HCT116 (cell line): ENCODE measurements around the gene FKBP4. TPM values are rescaled to one million over a fixed set of nuclear protein-coding genes. Genes with fewer than 3 reads are reported as not detected.

Experiments used
- ATAC-seq: fragments of 200-7000 bp; cut with Tn5 transposase; 2 replicates; pipeline ENCODE4 v1.9.1; 2020; ENCODE audit warnings: mild to moderate bottlenecking, moderate library complexity
- BruUV-seq: library from RNA; stranded (reverse); fragments of 400-500 nt; replicated peaks from 2 replicates; lab custom pipeline; 2021; lab: Mats Ljungman, UMichigan
- CTCF ChIA-PET: fragments of 300-600 bp; sonication (Branson Sonifier 250); formaldehyde crosslinking; loops from one replicate; lab custom pipeline; 2021; ENCODE audit warnings: antibody characterized with exemption; lab: Charles Lee
- POLR2A ChIA-PET: fragments of 300-600, 350-600 bp; sonication (Branson Sonifier 250); formaldehyde crosslinking; loops from one replicate; lab custom pipeline; 2021; ENCODE audit warnings: antibody characterized with exemption; lab: Charles Lee
- RAD21 ChIA-PET, 2 experiments: fragments of 300-600 bp; sonication (Branson Sonifier 250); formaldehyde crosslinking; loops; one replicate each; lab custom pipeline; 2023; ENCODE audit warnings: low total read pairs in 2 of 2; ENCODE audit not compliant: uncharacterized antibody in 2 of 2, unreplicated experiment in 2 of 2, low non-redundant PET in 1 of 2; lab: Charles Lee
- DNase-seq: peaks from one replicate; pipeline ENCODE4 v3.0.0-alpha.2; 2010; ENCODE audit warnings: low read depth, low spot score
- H2AFZ ChIP-seq: fragments of 200-600 bp; shearing (Covaris generic), sonication (generic); 2 replicates; pipeline ENCODE4 v1.6.1; 2017; ENCODE audit warnings: low read depth, mixed run types, mixed read lengths, antibody characterized with exemption, low read length; ENCODE audit not compliant: poor library complexity, severe bottlenecking
- H3K27ac ChIP-seq: 2 replicates; pipeline ENCODE4 v1.5.1; 2012; ENCODE audit warnings: low read depth, low read length
- H3K27me3 ChIP-seq: fragments of 200-600 bp; sonication (generic); 2 replicates; pipeline ENCODE4 v1.6.1; 2016; ENCODE audit warnings: mixed run types, low read length, mixed read lengths; ENCODE audit not compliant: insufficient read depth
- H3K36me3 ChIP-seq, 2 experiments: fragments of 200-500 bp in 1 of 2; fragments of 200-600 bp in 1 of 2; sonication (Bioruptor generic) in 1 of 2; sonication (generic) in 1 of 2; 2 replicates each; pipeline versions ENCODE4 v1.5.1 to v1.6.1; 2014 to 2016; ENCODE audit warnings: low read length in 2 of 2, inconsistent platforms in 1 of 2, mixed read lengths in 1 of 2, mixed run types in 1 of 2; ENCODE audit not compliant: insufficient read depth in 2 of 2, control insufficient read depth in 1 of 2
- H3K4me1 ChIP-seq, 2 experiments: fragments of 200-600 bp in 1 of 2; sonication (generic) in 1 of 2; 2 replicates each; pipeline versions ENCODE4 v1.5.1 to v1.6.1; 2012 to 2017; ENCODE audit warnings: low read length in 2 of 2, inconsistent platforms in 1 of 2, mild to moderate bottlenecking in 1 of 2, mixed read lengths in 1 of 2, mixed run types in 1 of 2, moderate library complexity in 1 of 2; ENCODE audit not compliant: insufficient read depth in 2 of 2, control insufficient read depth in 1 of 2
- H3K4me2 ChIP-seq: fragments of 200-600 bp; sonication (generic); 2 replicates; pipeline ENCODE4 v1.6.1; 2017; ENCODE audit warnings: mixed run types, low read length, mixed read lengths
- H3K4me3 ChIP-seq, 2 experiments: fragments of 200-600 bp in 1 of 2; sonication (generic) in 1 of 2; replicated peaks in 1 of 2; 2 replicates each; pipeline ENCODE4 v1.5.1; 2011 to 2016; ENCODE audit warnings: low read length in 2 of 2, control low read depth in 1 of 2, low read depth in 1 of 2, mild to moderate bottlenecking in 1 of 2, mixed read lengths in 1 of 2, mixed run types in 1 of 2
- H3K79me2 ChIP-seq: fragments of 200-600 bp; sonication (generic); 2 replicates; pipeline ENCODE4 v1.6.1; 2017; ENCODE audit warnings: mild to moderate bottlenecking, mixed run types, low read length, moderate library complexity, mixed read lengths; ENCODE audit not compliant: insufficient read depth
- H3K9ac ChIP-seq: fragments of 200-600 bp; sonication (generic); 2 replicates; pipeline ENCODE4 v1.6.1; 2016; ENCODE audit warnings: low read length, mixed read lengths
- H3K9me2 ChIP-seq: fragments of 200-600 bp; sonication (generic), shearing (Covaris generic); 2 replicates; pipeline ENCODE4 v1.6.1; 2017; ENCODE audit warnings: mixed run types, mild to moderate bottlenecking, moderate library complexity; ENCODE audit not compliant: insufficient read depth
- H3K9me3 ChIP-seq, 2 experiments: fragments of 200-500 bp in 1 of 2; fragments of 200-600 bp in 1 of 2; sonication (Bioruptor generic) in 1 of 2; sonication (generic) in 1 of 2; 2 replicates each; pipeline ENCODE4 v1.6.1; 2014 to 2017; ENCODE audit warnings: low read length in 2 of 2, mixed read lengths in 2 of 2, inconsistent platforms in 1 of 2, low read depth in 1 of 2, mild to moderate bottlenecking in 1 of 2, mixed run types in 1 of 2, moderate library complexity in 1 of 2; ENCODE audit not compliant: control insufficient read depth in 1 of 2, insufficient read depth in 1 of 2
- H4K20me1 ChIP-seq: fragments of 200-600 bp; sonication (generic), shearing (Covaris generic); 2 replicates; pipeline ENCODE4 v1.6.1; 2017; ENCODE audit warnings: mixed run types, mild to moderate bottlenecking, moderate library complexity; ENCODE audit not compliant: insufficient read depth
- CEBPB ChIP-seq: IDR thresholded peaks from 2 replicates; pipeline ENCODE4 v1.6.1; 2012; ENCODE audit warnings: low read depth
- EGR1 ChIP-seq: IDR thresholded peaks from 2 replicates; pipeline ENCODE4 v1.6.1; 2012; ENCODE audit warnings: low read depth
- ELF1 ChIP-seq: IDR thresholded peaks from 2 replicates; pipeline ENCODE4 v1.6.1; 2012; ENCODE audit warnings: low read depth, borderline replicate concordance
- EZH2 ChIP-seq: fragments of 200-600 bp; sonication (generic); IDR thresholded peaks from 2 replicates; pipeline ENCODE4 v1.6.1; 2017; ENCODE audit warnings: antibody characterized with exemption, mixed run types
- JUND ChIP-seq: IDR thresholded peaks from 2 replicates; pipeline ENCODE4 v1.6.1; 2012
- RAD21 ChIP-seq: IDR thresholded peaks from 2 replicates; pipeline ENCODE4 v1.6.1; 2012; ENCODE audit warnings: low read depth, mild to moderate bottlenecking
- TCF7L2 ChIP-seq: IDR thresholded peaks from 2 replicates; pipeline ENCODE4 v1.7.0; 2011; ENCODE audit warnings: borderline replicate concordance, inconsistent platforms; ENCODE audit not compliant: insufficient read depth, insufficient read length; ENCODE audit errors: extremely low read depth
- ZFX ChIP-seq: fragments of 450-650 bp; IDR thresholded peaks from 2 replicates; pipeline ENCODE4 v1.6.1; 2017
- intact Hi-C: fragments of 100-400 bp; cut with micrococcal nuclease; formaldehyde crosslinking; loops from 2 replicates; pipeline ENCODE4 v1.10.0; 2022
- total RNA-seq: library from RNA; stranded (reverse); gene quantifications from one replicate; pipeline ENCODE4 v1.2.1, GENCODE V29; 2021; ENCODE audit not compliant: unreplicated experiment
- TF ChIP-seq, protein P1 (sequence below): IDR thresholded peaks from 2 replicates; pipeline ENCODE4 v1.6.1; 2012

Gene FKBP4
- total RNA-seq, 1 experiment from 2014 or later, result 178 TPM

DNA sequence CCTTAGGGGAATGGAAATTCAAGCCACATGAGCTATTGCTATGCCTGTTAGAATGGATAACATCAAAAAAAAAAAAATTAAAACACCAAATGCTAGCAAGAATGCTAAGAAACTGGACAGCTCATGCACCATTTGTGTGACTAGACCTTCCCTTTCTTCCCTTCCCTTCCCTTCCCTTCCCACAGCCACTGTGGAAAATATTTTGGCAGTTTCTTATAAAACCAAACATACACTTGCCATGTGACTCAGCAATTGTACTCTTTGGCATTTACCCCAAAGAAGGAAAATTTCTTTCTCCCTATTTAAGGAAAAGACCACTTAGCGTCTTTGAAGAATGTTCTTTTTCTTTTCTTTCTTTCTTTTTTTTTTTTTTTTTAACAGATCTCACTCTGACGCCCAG lies 49.1 kb upstream of the FKBP4 start:
- BruUV-seq, result no TSS peak
- H2AFZ ChIP-seq, result no peak overlapping the region
- no peak overlapping the region for H3K4me3 ChIP-seq
- no peak overlapping the region for H3K9ac ChIP-seq
- H4K20me1 ChIP-seq, result no peaks in the 10 kb centered on the region
- H3K4me1 ChIP-seq, result no peaks in the 10 kb centered on the region
- intact Hi-C loops, result no loop called here
- no peaks in the 10 kb centered on the region for H3K79me2 ChIP-seq
- no peak for TF ChIP-seq TCF7L2
- TF ChIP-seq, protein P1, sequence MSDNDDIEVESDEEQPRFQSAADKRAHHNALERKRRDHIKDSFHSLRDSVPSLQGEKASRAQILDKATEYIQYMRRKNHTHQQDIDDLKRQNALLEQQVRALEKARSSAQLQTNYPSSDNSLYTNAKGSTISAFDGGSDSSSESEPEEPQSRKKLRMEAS, result no peak
- no peak for TF ChIP-seq RAD21
- TF ChIP-seq ELF1, result no peak
- TF ChIP-seq JUND, result no peak
- TF ChIP-seq EZH2, result no peak
- TF ChIP-seq, all 23 proteins: peak for 0
- H3K4me2 ChIP-seq, result no peak overlapping the region
- ChIA-PET POLR2A (no interaction called here), CTCF (no interaction called here), RAD21 (no interaction called here)
- peaks cover 49% of the 10 kb centered on the region for H3K27me3 ChIP-seq
- H3K27ac ChIP-seq, result no peak overlapping the region
- no peaks in the 10 kb centered on the region for H3K9me3 ChIP-seq
- H3K36me3 ChIP-seq, result no peaks in the 10 kb centered on the region
- ATAC-seq (no peak), DNase-seq (no peak)
- H3K9me2 ChIP-seq, result no peaks in the 10 kb centered on the region

DNA sequence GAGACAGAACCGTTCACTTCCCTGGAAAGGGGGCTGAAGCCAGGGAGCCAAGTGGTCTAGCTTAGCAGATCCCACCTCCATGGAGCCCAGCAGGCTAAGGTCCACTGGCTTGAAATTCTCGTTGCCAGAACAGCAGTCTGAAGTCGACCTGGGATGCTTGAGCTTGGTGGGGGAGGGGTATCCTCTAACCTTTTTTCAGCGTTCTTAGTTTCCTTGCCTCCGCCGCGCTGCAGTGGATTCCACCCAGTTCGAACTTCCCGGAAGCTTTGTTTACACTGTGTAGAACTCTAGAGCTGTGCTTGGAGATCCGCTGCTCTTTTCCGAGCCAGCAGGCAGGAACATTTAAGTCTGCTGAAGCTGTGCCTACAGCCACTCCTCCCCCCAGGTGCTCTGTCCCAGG lies 45.2 kb upstream of the FKBP4 start:
- no peaks in the 10 kb centered on the region for H3K9me2 ChIP-seq
- no TSS peak for BruUV-seq
- no peak overlapping the region for H3K4me2 ChIP-seq
- H3K4me1 ChIP-seq, result no peaks in the 10 kb centered on the region
- intact Hi-C loops, result no loop called here
- peaks cover 48% of the 10 kb centered on the region for H3K27me3 ChIP-seq
- ATAC-seq (no peak), DNase-seq (no peak)
- H3K27ac ChIP-seq, result no peak overlapping the region
- TF ChIP-seq ZFX (no peak), EGR1 (no peak), RAD21 (no peak), CEBPB (no peak)
- CTCF ChIA-PET, result no interaction called here
- H3K79me2 ChIP-seq, result no peaks in the 10 kb centered on the region
- no peak overlapping the region for H2AFZ ChIP-seq
- no peak overlapping the region for H3K4me3 ChIP-seq
- no peak overlapping the region for H3K9ac ChIP-seq
- POLR2A ChIA-PET, result no interaction called here
- no peaks in the 10 kb centered on the region for H3K9me3 ChIP-seq
- RAD21 ChIA-PET, result no interaction called here
- H3K36me3 ChIP-seq, result no peaks in the 10 kb centered on the region
- H4K20me1 ChIP-seq, result no peaks in the 10 kb centered on the region
